Tongue (tissue), 3 donors: ENCODE data around the gene GFM2. TPM values are rescaled to one million over a fixed set of nuclear protein-coding genes. Genes with fewer than 3 reads are reported as not detected.
"Not testable (repeated sequence)": the region's sequence is repeated elsewhere in the genome, so short reads cannot be mapped to it uniquely, and the experiment has no call there.

Experiments
- DNase-seq: peaks from one replicate; pipeline ENCODE4 v3.0.0-alpha.2; 2015
- small RNA-seq: library from RNA; depleted of rRNA; stranded (forward); fragments of <200 nt; gene quantifications from one replicate; pipeline ENCODE3, GENCODE V24; 2014; ENCODE audit warnings: low replicate concordance
- total RNA-seq: library from RNA; depleted of rRNA; stranded (reverse); fragments of >200 nt; gene quantifications from one replicate; pipeline ENCODE4 v1.2.3, GENCODE V29; 2014

The GFM2 gene
- total RNA-seq, 1 donor from 2014 or later: 54.5 TPM

DNA sequence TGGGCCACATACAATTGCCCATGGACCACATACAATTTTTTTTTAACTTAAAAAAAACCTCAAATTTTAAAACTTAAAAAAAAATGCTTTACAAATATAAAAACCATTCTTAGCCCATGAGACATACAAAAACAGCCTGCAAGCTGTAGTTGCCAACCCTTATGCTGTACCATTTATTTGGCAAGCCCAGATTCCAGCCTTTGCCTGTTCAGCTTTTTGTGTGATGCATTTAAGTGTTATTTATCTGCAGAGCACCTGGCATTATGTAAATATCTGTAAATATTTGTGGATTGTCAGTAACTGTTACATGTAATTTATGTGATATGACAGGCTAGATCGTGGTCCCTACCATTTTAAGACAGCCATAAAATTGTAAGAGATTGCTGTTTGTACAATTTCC, 49.3 kb downstream of the GFM2 start:
- DNase-seq: no peak

DNA sequence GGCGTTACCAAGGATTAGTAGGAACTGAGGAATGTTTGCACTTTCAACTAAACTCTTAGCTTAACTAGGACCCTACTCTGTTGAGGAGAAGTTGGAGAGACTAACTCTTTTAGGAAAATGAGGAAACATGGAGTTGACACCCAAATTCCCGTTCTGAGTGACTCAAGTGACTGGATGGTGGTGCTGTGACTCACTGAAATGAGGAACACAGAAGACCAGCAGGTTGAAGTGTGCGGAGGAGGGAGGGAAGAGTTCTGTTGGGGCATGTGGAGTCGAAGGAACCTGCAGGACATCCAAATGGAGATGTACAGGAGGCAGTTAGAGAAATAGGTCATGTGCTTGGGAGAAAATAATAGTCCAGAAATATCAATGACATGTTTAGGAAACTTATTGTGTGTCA, 73.7 kb downstream of the GFM2 start:
- no peak for DNase-seq

DNA sequence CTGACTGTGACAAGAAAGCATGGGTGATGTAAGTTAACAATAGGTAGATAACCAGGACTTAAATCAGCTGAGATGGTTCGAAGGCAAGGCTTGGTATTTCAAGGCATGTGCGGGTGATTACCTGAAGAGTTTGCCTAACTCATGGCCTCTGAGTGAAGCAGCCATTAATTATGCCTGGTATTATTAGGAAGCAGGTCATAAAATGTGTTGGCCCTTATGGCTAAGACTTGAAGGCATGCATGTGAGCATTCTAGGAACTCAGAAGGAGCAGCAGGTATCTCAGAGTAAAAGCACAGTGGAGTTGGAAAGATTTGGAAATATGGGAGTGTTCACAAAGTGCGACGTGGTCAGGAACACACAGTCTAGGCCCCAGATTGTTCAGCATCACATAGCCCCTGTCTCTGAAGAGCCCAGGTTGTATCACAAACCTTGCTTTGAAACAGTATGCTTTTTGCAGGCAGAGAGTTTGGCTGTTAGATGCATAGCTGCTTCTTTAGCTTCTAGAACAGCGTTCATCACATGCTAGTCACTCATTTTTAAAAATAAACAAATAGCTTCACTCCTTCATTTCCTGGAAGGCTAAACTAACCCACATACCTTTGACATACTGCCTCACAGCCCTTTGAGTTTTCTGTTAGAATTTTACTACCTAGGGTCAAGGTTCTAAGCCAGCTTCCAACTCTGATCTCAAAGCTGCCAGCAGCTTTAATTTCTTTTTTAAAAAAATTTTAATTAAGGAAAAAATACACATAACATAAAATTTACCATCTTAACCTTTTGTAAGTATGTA, 79.8 kb downstream of the GFM2 start:
- no peak for DNase-seq

DNA sequence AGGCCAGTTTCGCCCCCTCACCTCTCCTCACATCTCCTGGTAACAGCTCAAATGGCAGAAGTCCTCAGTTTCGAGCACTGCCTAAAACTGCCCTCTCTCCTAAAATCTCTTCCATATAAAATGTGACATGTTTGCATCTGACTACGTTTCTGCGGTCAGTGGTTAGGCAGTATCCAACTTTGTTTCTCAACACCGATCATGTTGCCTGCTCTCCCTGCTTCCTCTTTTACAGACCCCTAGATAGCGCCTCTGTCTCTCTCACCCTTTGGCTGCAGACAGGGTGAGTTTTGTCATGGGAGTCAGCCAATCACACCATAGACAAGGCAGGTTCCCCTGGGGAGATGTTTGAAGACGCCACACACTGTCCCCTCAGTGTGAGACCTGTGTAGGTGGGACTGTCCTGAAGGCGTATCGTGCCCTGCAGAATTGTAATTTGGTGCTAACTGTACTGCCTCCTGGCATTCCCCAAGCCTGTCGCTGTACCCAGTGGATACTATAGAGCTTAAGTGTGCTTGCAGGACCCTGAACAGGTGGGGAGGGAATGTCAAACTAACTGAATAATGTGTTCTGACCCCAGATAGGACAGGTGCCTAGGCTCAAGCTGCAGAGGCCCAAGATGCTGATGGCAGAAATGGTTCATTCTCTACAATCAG, 80.8 kb downstream of the GFM2 start:
- peak; percentile 27 for DNase-seq

DNA sequence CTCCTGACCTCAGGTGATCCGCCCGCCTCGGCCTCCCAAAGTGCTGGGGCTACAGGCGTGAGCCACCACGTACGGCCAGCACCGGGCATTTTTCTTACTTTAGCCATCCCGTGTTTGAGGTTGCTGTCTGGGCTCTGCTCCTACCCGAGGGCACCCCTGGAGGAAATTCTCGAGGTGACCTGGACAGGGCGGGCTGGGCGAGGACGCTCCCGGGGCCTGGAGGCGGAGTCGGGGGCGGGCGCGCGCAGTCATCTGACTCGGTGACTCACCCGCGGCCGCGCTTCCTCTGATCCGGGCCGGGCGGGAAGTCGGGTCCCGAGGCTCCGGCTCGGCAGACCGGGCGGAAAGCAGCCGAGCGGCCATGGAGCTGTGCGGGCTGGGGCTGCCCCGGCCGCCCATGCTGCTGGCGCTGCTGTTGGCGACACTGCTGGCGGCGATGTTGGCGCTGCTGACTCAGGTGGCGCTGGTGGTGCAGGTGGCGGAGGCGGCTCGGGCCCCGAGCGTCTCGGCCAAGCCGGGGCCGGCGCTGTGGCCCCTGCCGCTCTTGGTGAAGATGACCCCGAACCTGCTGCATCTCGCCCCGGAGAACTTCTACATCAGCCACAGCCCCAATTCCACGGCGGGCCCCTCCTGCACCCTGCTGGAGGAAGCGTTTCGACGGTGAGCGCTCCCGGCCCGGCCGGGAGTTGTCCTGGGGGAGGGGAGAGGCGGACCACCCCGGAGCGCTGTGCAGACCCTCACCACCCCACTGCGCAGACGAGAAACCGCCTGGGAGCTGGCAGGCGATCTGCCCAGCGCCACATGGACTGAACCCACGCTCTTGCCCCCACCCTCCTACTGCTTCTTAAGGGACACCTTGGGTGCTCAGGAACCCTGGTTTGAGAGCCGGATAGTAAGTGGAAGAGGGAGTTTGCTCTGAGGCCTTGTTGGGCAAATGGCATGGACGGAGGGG, 81.7 kb downstream of the GFM2 start, which contains the start of gene HEXB:
TSS of gene HEXB (plus strand) at position 334 of the 952 bp plus-strand sequence. CDS start at position 362, 28 bp downstream.
- DNase-seq: peak; percentile 88

DNA sequence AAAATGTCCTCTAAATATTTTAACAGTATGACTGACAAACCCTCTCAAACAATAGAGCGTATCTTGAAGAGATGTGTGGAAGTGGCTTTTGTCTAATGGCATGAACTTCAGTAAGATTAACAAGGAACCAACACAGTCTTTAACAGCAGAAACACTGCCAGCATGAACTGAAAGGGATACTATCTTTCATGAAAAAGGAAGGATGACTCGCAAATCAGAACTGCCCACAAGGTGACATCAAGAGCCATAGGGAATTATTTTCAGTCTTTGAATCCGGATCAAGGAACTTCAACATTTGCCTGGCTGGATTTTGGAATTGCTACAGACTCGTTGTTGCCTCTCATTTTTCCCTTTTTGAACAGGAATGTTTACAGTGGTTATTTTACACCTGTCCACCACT, 87.0 kb downstream of the GFM2 start:
- no peak for DNase-seq

DNA sequence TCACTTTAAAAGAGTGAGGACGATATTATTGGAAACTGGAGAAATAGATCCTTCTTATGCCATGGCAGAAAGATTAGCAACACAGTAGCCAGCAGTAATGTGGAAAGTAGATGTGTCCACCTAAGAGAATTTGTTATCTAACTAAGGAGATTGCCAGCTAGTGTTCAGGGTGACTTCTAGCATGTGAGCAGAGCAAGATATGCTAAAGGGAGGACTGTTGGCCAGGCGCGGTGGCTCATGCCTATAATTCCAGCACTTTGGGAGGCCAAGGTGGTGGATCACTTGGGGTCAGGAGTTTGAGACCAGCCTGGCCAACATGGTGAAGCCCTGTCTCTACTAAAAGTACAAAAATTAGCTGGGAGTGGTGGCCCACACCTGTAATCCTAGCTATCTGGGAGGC, 87.6 kb downstream of the GFM2 start:
- not testable (repeated sequence) for DNase-seq

DNA sequence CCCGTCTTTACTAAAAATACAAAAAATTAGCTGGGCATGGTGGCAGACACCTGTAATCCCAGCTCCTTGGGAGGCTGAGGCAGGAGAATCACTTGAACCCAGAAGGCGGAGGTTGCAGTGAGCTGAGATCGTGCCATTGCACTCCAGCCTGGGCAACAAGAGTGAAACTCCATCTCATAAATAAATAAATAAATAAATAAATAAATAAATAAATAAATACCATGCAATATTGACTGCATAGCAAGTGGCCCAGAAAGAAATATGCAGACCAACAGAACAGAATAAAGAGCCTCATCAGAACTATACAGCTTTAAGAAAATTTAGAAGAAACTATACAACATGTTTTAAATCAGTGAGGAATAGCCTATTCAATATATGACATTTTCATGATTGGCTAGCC, 88.8 kb downstream of the GFM2 start:
- not testable (repeated sequence) for DNase-seq

DNA sequence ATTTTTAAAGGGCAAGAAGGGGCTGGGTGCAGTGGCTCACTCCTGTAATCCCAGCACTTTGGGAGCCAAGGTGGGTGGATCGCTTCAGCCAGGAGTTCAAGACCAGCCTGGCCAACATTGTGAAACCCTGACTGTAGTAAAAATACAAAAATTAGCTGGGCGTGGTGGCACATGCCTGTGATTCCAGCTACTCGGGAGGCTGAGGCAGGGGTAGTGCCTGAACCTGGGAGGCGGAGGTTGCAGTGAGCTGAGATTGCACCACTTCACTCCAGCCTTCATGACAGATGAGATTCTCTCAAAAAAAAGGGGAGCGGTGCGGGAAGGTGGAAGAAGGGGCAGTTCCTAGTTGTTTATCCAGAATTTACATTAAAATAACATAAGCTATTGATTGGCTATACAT, 90.5 kb downstream of the GFM2 start:
- DNase-seq: not testable (repeated sequence)

DNA sequence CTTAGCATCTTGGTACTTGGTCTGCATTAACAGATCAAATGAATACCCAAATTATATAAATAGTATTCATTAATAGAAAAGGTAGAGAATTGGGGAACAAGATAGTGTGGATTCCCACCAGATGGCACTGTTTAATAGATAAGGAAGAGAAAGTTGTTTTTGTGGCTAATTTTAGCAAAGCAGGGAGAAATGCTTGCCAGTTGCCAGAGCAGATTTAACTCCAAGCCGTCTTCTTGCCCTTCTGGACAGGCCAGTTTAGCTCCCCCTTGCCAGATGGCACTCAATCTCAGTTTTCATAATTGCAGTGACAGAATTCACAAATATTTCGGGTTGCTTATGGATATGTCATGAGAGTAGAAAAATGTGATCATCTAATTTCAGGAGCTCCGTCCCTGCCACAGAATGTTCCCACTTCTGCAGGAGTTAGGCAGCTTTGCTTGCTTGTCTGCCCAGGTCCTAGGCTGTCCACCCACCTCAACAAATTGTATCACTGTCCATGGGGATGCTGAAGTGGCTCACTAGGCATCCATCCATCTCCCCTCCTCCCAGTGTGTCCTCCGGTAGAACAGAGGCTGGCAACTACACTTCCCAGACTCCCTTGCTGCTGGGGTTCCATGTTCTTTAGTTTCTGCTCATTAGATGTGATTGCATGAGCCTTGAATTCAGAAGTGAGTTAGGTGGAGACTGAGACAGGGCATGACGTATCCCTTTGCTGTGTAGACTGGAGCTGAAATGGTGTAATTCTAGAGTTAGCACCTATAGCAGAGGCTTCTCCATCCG, 93.7 kb downstream of the GFM2 start:
- peak; percentile 72 for DNase-seq

DNA sequence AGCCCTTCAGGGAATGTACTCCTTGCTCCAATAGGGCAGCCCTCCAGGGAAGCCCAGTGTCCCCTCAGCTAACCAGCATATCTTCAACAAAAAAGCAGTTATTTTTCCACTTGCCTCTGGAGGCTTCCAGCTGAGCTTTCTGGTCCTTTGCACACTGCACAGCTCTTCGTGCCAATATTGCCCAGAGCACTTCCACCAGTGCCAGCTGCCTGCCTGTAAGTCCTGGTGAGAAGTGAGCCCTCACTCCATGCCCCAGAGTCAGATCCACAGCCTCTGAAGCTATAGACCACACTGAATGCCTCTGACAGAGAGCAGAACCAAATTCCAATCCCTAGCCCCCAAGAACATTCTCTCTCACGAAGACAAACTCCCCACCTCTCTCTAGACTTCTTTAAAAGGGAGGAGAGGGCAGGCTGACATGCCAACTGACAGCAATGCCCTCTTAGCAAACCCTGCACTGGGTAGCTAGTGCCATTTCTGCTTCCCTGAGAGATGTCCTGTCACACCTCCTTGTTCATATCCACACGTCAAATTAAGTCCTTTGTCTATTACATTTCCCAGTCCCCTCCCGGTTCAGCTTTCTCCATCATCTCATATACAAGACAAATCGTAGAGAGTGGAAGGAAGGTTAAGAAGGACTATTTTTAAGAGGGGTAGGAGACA, 94.6 kb downstream of the GFM2 start:
- no peak for DNase-seq

Small RNAs within 50 kb of the gene (small RNA-seq; reads per million reads assigned to genes)
- gene RNU6-658P: not detected

Other genes starting within 250 kb of the GFM2 start
- gene ENC1, start 126.4 kb downstream of the GFM2 start, total RNA-seq: 54.6 TPM
- gene HEXB, start 81.9 kb downstream of the GFM2 start, total RNA-seq: 85.4 TPM
- 114 TPM for gene NSA2, start 132 bp upstream of the GFM2 start, total RNA-seq
- 1.8 TPM for gene FAM169A, start 99.3 kb upstream of the GFM2 start, total RNA-seq